D721Med (cell line): ENCODE measurements around the gene NINJ2.

Source experiments
- DNase-seq: peaks from one replicate; pipeline ENCODE4 v3.0.0; 2011; ENCODE audit warnings: low spot score; ENCODE audit not compliant: insufficient read length
- FAIRE-seq: peaks from 2 replicates; lab custom pipeline; 2011; peaks lifted over from hg19 to GRCh38; lab: Jason Lieb, UNC
- CTCF ChIP-seq: IDR thresholded peaks from 2 replicates; pipeline ENCODE4 v1.5.1; 2012; ENCODE audit warnings: mild to moderate bottlenecking, control low read depth; ENCODE audit not compliant: insufficient read depth; ENCODE audit errors: missing control alignments

NINJ2 gene

DNA sequence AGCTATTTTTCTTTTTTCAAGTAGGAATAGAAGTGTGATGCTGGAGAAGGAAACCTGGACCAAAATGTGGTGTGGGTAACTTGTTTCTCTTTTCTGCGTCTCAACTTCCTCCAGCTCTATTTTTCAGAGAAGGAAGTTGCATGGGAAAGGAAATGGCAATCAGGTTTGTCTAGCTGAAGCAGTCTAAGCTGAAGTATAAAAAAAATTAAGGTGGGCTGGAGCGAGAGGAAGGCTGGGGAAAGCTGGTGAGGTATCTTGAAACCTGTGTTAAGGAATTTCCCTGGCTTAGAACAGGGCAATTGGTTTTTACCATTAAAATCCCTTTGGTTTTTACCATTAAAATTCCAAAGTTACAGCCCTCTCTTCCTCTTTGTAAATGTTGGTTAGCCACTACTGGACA lies 34.2 kb upstream of the NINJ2 start:
- DNase-seq (no peak), FAIRE-seq (no peak)
- no peak for TF ChIP-seq CTCF

GRCh38 chr12:694734-695503 lies 31.7 kb upstream of the NINJ2 start:
- FAIRE-seq (no peak), DNase-seq (no peak)
- TF ChIP-seq CTCF: no peak

DNA sequence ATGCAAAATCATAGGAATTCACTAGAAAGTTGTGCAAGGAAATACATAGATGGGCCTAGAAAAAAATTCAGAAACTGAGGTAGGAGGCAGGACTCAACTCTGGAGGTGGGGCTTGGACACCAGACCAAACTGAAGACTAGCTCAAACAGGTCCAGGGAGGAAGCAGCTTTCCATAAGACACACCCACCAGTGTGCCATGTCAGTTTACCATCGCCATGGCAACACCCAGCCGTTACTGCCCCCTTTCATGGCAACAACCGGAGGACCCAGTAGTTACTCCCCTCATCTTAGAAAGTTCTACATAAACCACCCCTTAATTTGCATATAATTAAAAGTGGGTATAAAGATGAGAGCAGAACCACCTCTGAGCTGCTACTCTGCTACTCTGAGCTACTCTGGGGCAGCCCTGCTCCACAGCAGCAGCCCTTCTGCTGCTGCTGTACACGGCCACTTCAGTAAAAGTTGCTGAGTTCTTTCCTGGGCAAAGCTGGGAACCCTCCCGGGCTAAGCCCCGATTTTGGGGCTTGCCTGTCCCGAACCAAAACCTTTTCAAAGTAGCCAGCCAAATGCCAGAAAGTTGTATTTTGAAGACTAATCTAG lies 30.8 kb upstream of the NINJ2 start:
- DNase-seq: no peak
- no peak for TF ChIP-seq CTCF
- no peak for FAIRE-seq

DNA sequence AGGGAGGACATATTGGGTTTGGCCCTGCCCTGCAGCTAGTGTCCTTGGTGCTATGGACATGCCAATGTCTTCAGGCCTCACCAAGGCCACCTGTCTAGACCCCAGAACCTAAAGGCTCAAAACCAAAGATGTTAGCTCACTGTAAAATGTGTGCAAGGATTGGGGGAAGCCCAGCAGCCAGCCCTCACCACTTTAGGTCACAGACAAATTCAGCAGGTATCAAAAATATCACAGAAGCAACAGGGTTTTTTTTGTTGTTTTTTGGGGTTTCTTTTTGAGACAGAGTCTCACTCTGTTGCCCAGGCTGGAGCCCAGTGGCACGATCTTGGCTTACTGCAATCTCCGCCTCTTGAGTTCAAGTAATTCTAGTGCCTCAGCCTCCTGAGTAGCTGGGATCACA lies 29.0 kb upstream of the NINJ2 start:
- TF ChIP-seq CTCF: no peak
- FAIRE-seq (no peak), DNase-seq (no peak)

GRCh38 chr12:690466-690865 lies 27.2 kb upstream of the NINJ2 start:
- FAIRE-seq: no peak
- TF ChIP-seq CTCF: no peak
- no peak for DNase-seq

- FAIRE-seq: no peak
- TF ChIP-seq CTCF: no peak
- DNase-seq: no peak
Observed at GRCh38 chr12:685388-685787, 22.1 kb upstream of the NINJ2 start.

DNA sequence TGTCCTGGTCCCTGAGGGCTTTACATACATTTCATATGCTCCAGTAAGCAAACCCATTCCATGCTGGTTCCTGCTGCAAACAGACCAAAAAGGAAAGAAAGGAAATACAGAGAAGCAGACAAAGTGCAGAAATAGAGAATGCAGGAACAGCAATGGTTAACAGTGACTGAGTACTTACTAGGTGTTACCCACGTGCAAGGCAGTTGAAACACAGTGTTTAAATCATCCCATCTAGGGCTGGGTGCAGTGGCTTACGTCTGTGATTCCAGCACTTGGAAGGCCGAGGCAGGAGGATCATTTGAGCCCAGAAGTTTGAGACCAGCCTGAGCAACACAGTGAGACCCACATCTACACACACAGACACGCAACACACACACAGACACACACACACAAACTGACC lies 21.2 kb upstream of the NINJ2 start:
- no peak for TF ChIP-seq CTCF
- DNase-seq: no peak
- FAIRE-seq: no peak
